Panc1 (cell line): ENCODE measurements around the gene COL4A2.

Experiments
- CTCF ChIP-seq: fragments of 450-650 bp; IDR thresholded peaks from 2 replicates; pipeline ENCODE4 v1.5.1; 2017; ENCODE audit warnings: mild to moderate bottlenecking
- POLR2AphosphoS5 ChIP-seq: IDR thresholded peaks from 2 replicates; pipeline ENCODE4 v1.6.1; 2012; ENCODE audit warnings: mild to moderate bottlenecking, low read depth, low read length, moderate library complexity
- REST ChIP-seq, 2 experiments: IDR thresholded peaks; 2 replicates each; pipeline ENCODE4 v1.6.1; 2011 to 2012; ENCODE audit warnings: low read depth in 2 of 2, control low read depth in 1 of 2, low read length in 1 of 2, mild to moderate bottlenecking in 1 of 2, moderate library complexity in 1 of 2; ENCODE audit not compliant: insufficient read depth in 1 of 2
- SIN3A ChIP-seq: IDR thresholded peaks from 2 replicates; pipeline ENCODE4 v1.6.1; 2012; ENCODE audit warnings: low read depth, mild to moderate bottlenecking, low read length, moderate library complexity, borderline replicate concordance; ENCODE audit not compliant: insufficient read depth
- TCF7L2 ChIP-seq: IDR thresholded peaks from 2 replicates; pipeline ENCODE4 v1.6.1; 2011; ENCODE audit warnings: mild to moderate bottlenecking, low read depth, low read length, inconsistent platforms

- TF ChIP-seq POLR2AphosphoS5: no peak
- no peak for TF ChIP-seq CTCF
- TF ChIP-seq REST (IDR thresholded peaks at IDR 0.05; ENCODE audit: insufficient read depth in 1 of 2, low read depth in 2 of 2, low read length in 1 of 2): no peak
- no peak for TF ChIP-seq SIN3A
- TF ChIP-seq TCF7L2: no peak
Observed at GRCh38 chr13:110425444-110425780, 118.3 kb downstream of the COL4A2 start.
